ENCODE results near the gene NWD2. TPM values are rescaled to one million over a fixed set of nuclear protein-coding genes. Genes with fewer than 3 reads are reported as not detected.

The NWD2 gene
- polyA plus RNA-seq, 3 donors: not detected

DNA sequence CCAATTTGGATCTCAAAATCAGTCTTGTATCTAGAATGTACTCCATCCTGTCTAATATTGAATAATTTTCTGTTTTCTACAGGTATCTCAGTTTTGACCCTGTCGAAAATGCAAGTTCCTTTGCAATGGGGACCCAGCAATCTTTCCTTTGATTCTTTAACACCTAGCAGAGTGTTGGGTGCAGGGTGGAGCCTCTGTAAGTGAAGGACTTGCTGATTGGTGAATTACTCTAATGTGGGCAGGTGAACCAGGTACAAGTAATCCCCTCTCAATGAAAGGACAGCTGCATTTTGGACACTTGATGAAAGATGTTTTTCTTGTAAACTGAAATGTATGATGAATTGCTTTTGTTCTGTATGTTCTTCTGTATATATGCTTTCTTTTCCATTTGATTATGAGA, 54.9 kb downstream of the NWD2 start:
- no peaks in the 10 kb centered on the region for H4K20me1 ChIP-seq (ENCODE audit: insufficient read depth, low read length)
- H3K4me1 ChIP-seq (ENCODE audit: control insufficient read depth in 1 of 2, insufficient read depth in 2 of 2, low read length in 2 of 2): no peaks in the 10 kb centered on the region
- no peak for DNase-seq
- intact Hi-C loops (cut with micrococcal nuclease): no loop called here
- H3K4me3 ChIP-seq (replicated peaks in 1 of 3; ENCODE audit: low read depth in 2 of 3, low read length in 3 of 3): no peak overlapping the region
- Mint-ChIP-seq H3K4me3 (no peak overlapping the region), H3K27ac (no peak overlapping the region), H3K36me3 (no peaks in the 10 kb centered on the region), H3K9me3 (peaks cover 0 to 6% (median 3%) of the 10 kb centered on the region in 7 donors), H3K27me3 (ENCODE audit: low read depth in 3 of 3) (peaks cover 0 to 2% (median 0%) of the 10 kb centered on the region in 3 donors), H3K4me1 (no peaks in the 10 kb centered on the region)
- WGBS (ENCODE audit: insufficient coverage): no CpG with 5 or more reads among the region's 1 CpG
- H3K9me3 ChIP-seq (replicated peaks in 1 of 2; ENCODE audit: control insufficient read depth in 1 of 2, insufficient read depth in 1 of 2, low read length in 2 of 2): peaks cover 0 to under 1% of the 10 kb centered on the region in 2 donors
- H3K4me2 ChIP-seq (replicated peaks; ENCODE audit: extremely low read depth, low read length, poor library complexity, severe bottlenecking): no peak overlapping the region
- H3K79me2 ChIP-seq (ENCODE audit: insufficient read depth, low read length): no peaks in the 10 kb centered on the region
- H3K27me3 ChIP-seq (ENCODE audit: control insufficient read depth in 2 of 2, insufficient read depth in 2 of 2, low read length in 2 of 2): no peaks in the 10 kb centered on the region
- H3K36me3 ChIP-seq (replicated peaks in 1 of 2; ENCODE audit: control insufficient read depth in 1 of 2, insufficient read depth in 2 of 2, low read length in 2 of 2): no peaks in the 10 kb centered on the region
- no peak overlapping the region for H3K27ac ChIP-seq (ENCODE audit: low read depth in 1 of 2, low read length in 2 of 2)
- H3K9ac ChIP-seq (ENCODE audit: insufficient read depth, low read length, poor library complexity, severe bottlenecking): no peak overlapping the region
- no peak overlapping the region for H2AFZ ChIP-seq (ENCODE audit: insufficient read depth, low read depth, low read length, poor library complexity, severe bottlenecking)
- TF ChIP-seq, protein P1, sequence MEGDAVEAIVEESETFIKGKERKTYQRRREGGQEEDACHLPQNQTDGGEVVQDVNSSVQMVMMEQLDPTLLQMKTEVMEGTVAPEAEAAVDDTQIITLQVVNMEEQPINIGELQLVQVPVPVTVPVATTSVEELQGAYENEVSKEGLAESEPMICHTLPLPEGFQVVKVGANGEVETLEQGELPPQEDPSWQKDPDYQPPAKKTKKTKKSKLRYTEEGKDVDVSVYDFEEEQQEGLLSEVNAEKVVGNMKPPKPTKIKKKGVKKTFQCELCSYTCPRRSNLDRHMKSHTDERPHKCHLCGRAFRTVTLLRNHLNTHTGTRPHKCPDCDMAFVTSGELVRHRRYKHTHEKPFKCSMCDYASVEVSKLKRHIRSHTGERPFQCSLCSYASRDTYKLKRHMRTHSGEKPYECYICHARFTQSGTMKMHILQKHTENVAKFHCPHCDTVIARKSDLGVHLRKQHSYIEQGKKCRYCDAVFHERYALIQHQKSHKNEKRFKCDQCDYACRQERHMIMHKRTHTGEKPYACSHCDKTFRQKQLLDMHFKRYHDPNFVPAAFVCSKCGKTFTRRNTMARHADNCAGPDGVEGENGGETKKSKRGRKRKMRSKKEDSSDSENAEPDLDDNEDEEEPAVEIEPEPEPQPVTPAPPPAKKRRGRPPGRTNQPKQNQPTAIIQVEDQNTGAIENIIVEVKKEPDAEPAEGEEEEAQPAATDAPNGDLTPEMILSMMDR (IDR thresholded peaks at IDR 0.05): no peak

DNA sequence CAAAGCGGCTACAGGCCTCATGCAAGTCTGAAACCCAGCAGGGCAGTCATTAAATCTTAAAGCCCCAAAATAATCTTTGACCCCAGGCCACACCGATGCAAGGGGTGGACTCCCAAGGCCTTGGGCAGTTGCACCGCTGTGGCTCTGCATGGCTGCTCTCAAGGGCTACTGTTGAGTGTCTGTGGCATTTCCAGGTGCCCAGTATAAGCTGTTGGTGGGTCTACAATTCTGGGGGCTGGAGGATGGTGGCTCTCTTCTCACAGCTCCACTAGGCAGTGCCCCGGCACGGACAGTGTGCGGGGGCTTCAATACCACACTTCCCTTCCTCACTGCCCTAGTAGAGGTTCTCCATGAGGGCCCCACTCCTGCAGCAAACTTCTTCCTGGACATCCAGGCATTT, 60.1 kb downstream of the NWD2 start:
- Histone ChIP-seq H3K4me2 (replicated peaks; ENCODE audit: extremely low read depth, low read length, poor library complexity, severe bottlenecking) (no peak overlapping the region), H3K4me3 (replicated peaks in 1 of 3; ENCODE audit: low read depth in 2 of 3, low read length in 3 of 3) (no peak overlapping the region), H3K79me2 (ENCODE audit: insufficient read depth, low read length) (no peaks in the 10 kb centered on the region), H3K9ac (ENCODE audit: insufficient read depth, low read length, poor library complexity, severe bottlenecking) (no peak overlapping the region), H4K20me1 (ENCODE audit: insufficient read depth, low read length) (no peaks in the 10 kb centered on the region), H2AFZ (ENCODE audit: insufficient read depth, low read depth, low read length, poor library complexity, severe bottlenecking) (no peak overlapping the region), H3K4me1 (ENCODE audit: control insufficient read depth in 1 of 2, insufficient read depth in 2 of 2, low read length in 2 of 2) (no peaks in the 10 kb centered on the region), H3K27me3 (ENCODE audit: control insufficient read depth in 2 of 2, insufficient read depth in 2 of 2, low read length in 2 of 2) (no peaks in the 10 kb centered on the region), H3K9me3 (replicated peaks in 1 of 2; ENCODE audit: control insufficient read depth in 1 of 2, insufficient read depth in 1 of 2, low read length in 2 of 2) (peaks cover 10 to 24% of the 10 kb centered on the region in 2 donors), H3K36me3 (replicated peaks in 1 of 2; ENCODE audit: control insufficient read depth in 1 of 2, insufficient read depth in 2 of 2, low read length in 2 of 2) (no peaks in the 10 kb centered on the region), H3K27ac (ENCODE audit: low read depth in 1 of 2, low read length in 2 of 2) (no peak overlapping the region)
- no peak for DNase-seq
- intact Hi-C loops (cut with micrococcal nuclease): no loop called here
- no peaks in the 10 kb centered on the region for H3K27me3 Mint-ChIP-seq (ENCODE audit: low read depth in 3 of 3)
- H3K36me3 Mint-ChIP-seq: no peaks in the 10 kb centered on the region
- 84% methylated on average over 4 of the region's 6 CpGs for WGBS (ENCODE audit: insufficient coverage)
- H3K4me1 Mint-ChIP-seq: no peaks in the 10 kb centered on the region
- H3K9me3 Mint-ChIP-seq: peaks cover 6 to 28% (median 13%) of the 10 kb centered on the region in 7 donors
- TF ChIP-seq, protein P1 (IDR thresholded peaks at IDR 0.05): no peak
- H3K4me3 Mint-ChIP-seq: no peak overlapping the region
- H3K27ac Mint-ChIP-seq: no peak overlapping the region
